ENCODE measurements around the gene MAPRE3. TPM values are rescaled to one million over a fixed set of nuclear protein-coding genes. Genes with fewer than 3 reads are reported as not detected.

MAPRE3 gene
- total RNA-seq, 1 donor from 2014 or later = 4.1 TPM

- no peaks in the 10 kb centered on the region for H3K36me3 Mint-ChIP-seq (ENCODE audit: low read depth, unreplicated experiment)
- no peak for DNase-seq (ENCODE audit: low spot score)
- H3K27ac Mint-ChIP-seq (ENCODE audit: unreplicated experiment) = no peak overlapping the region
- no peaks in the 10 kb centered on the region for H3K9me3 Mint-ChIP-seq (ENCODE audit: unreplicated experiment)
- peaks cover 5% of the 10 kb centered on the region for H3K4me1 Mint-ChIP-seq (ENCODE audit: unreplicated experiment)
- H3K27me3 Mint-ChIP-seq (ENCODE audit: unreplicated experiment) = peaks cover 2% of the 10 kb centered on the region
- TF ChIP-seq CTCF (IDR thresholded peaks at IDR 0.05; ENCODE audit: unreplicated experiment) = no peak
- H3K4me3 Mint-ChIP-seq (ENCODE audit: unreplicated experiment) = no peak overlapping the region
These were observed 33.4 kb downstream of the MAPRE3 start for GRCh38 chr2:27003857-27004256.

GRCh38 chr2:27006602-27007415 is 36.4 kb downstream of the MAPRE3 start:
- Mint-ChIP-seq H3K36me3 (ENCODE audit: low read depth, unreplicated experiment) (no peaks in the 10 kb centered on the region), H3K9me3 (ENCODE audit: unreplicated experiment) (no peaks in the 10 kb centered on the region), H3K27me3 (ENCODE audit: unreplicated experiment) (peaks cover 5% of the 10 kb centered on the region), H3K4me1 (ENCODE audit: unreplicated experiment) (peaks cover 13% of the 10 kb centered on the region), H3K4me3 (ENCODE audit: unreplicated experiment) (no peak overlapping the region), H3K27ac (ENCODE audit: unreplicated experiment) (no peak overlapping the region)
- DNase-seq (ENCODE audit: low spot score) = no peak
- no peak for TF ChIP-seq CTCF (IDR thresholded peaks at IDR 0.05; ENCODE audit: unreplicated experiment)

GRCh38 chr2:27007416-27008374 is 37.3 kb downstream of the MAPRE3 start:
- Mint-ChIP-seq H3K4me3 (ENCODE audit: unreplicated experiment) (no peak overlapping the region), H3K27ac (ENCODE audit: unreplicated experiment) (no peak overlapping the region), H3K27me3 (ENCODE audit: unreplicated experiment) (peaks cover 5% of the 10 kb centered on the region), H3K4me1 (ENCODE audit: unreplicated experiment) (peaks cover 13% of the 10 kb centered on the region), H3K36me3 (ENCODE audit: low read depth, unreplicated experiment) (peaks cover 4% of the 10 kb centered on the region), H3K9me3 (ENCODE audit: unreplicated experiment) (peaks cover 4% of the 10 kb centered on the region)
- DNase-seq (ENCODE audit: low spot score) = no peak
- TF ChIP-seq CTCF (IDR thresholded peaks at IDR 0.05; ENCODE audit: unreplicated experiment) = no peak

- Mint-ChIP-seq H3K36me3 (ENCODE audit: low read depth, unreplicated experiment) (peaks cover 11% of the 10 kb centered on the region), H3K4me1 (ENCODE audit: unreplicated experiment) (peaks cover 13% of the 10 kb centered on the region), H3K4me3 (ENCODE audit: unreplicated experiment) (no peak overlapping the region), H3K27ac (ENCODE audit: unreplicated experiment) (no peak overlapping the region), H3K9me3 (ENCODE audit: unreplicated experiment) (peaks cover 6% of the 10 kb centered on the region), H3K27me3 (ENCODE audit: unreplicated experiment) (peaks cover 3% of the 10 kb centered on the region)
- no peak for TF ChIP-seq CTCF (IDR thresholded peaks at IDR 0.05; ENCODE audit: unreplicated experiment)
- DNase-seq (ENCODE audit: low spot score) = no peak
These were observed 38.2 kb downstream of the MAPRE3 start for GRCh38 chr2:27008678-27009077.
